Upper lobe of left lung (tissue), 4 donors: ENCODE data around the gene SUCLG2.

ENCODE experiments used
- CTCF ChIP-seq, 6 experiments: fragments of 450-650 bp in 4 of 6; fragments of 200-600 bp in 2 of 6; sonication (generic) in 2 of 6; IDR thresholded peaks; one replicate each; pipeline ENCODE4 v1.5.1; 2016 to 2019; ENCODE audit warnings: antibody characterized with exemption in 6 of 6
- EP300 ChIP-seq, 4 donors: sonication (generic); formaldehyde crosslinking; IDR thresholded peaks; one replicate each; pipeline ENCODE4 v1.5.1; 2017; ENCODE audit warnings: antibody characterized with exemption in 4 of 4, control low read depth in 2 of 4
- POLR2A ChIP-seq, 4 donors: fragments of 450-650 bp; IDR thresholded peaks; one replicate each; pipeline ENCODE4 v1.5.1; 2016 to 2017; ENCODE audit warnings: antibody characterized with exemption in 4 of 4, mild to moderate bottlenecking in 2 of 4
- POLR2AphosphoS5 ChIP-seq, 2 donors: sonication (generic); formaldehyde crosslinking; IDR thresholded peaks; one replicate each; pipeline ENCODE4 v1.5.1; 2017; ENCODE audit warnings: antibody characterized with exemption in 2 of 2

- TF ChIP-seq POLR2AphosphoS5 (IDR thresholded peaks at IDR 0.05) = no peak
- TF ChIP-seq CTCF (IDR thresholded peaks at IDR 0.05) = no peak
- TF ChIP-seq POLR2A (IDR thresholded peaks at IDR 0.05) = no peak
- TF ChIP-seq EP300 (IDR thresholded peaks at IDR 0.05) = no peak
These were observed 230.7 kb downstream of the SUCLG2 start for GRCh38 chr3:67423722-67424121.
